ENCODE data around the gene PVRIG.
"Not testable (repeated sequence)": the region's sequence is repeated elsewhere in the genome, so short reads cannot be mapped to it uniquely, and the experiment has no call there.

Gene PVRIG

DNA sequence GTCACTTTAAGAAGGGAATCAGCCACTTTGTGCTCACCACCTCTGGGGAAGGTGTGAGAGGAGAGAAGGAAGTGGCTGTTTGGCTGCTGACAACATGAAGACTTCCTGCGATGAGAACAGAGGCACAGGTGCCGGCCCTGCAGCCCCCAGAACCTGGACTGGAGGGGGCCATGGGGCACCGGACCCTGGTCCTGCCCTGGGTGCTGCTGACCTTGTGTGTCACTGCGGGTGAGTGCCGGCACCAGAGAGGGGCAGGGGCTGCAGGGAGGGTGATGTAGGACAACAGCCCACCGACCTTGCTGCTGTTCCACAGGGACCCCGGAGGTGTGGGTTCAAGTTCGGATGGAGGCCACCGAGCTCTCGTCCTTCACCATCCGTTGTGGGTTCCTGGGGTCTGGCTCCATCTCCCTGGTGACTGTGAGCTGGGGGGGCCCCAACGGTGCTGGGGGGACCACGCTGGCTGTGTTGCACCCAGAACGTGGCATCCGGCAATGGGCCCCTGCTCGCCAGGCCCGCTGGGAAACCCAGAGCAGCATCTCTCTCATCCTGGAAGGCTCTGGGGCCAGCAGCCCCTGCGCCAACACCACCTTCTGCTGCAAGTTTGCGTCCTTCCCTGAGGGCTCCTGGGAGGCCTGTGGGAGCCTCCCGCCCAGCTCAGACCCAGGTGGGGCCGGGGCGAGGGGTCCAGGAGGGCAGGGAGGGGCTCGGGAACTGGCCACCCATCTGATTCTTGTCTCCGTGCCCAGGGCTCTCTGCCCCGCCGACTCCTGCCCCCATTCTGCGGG, at the start of gene PVRIG:
Gene PVRIG (plus strand): TSS at position 149 of the 785 bp plus-strand sequence. CDS start 22 bp downstream, at position 171.
- H3K27ac Mint-ChIP-seq; H3K27me3 Mint-ChIP-seq; H3K4me3 Mint-ChIP-seq; intact Hi-C loops (cut with micrococcal nuclease); H3K9me3 Mint-ChIP-seq: not testable (repeated sequence)
- Mint-ChIP-seq H3K36me3 (ENCODE audit: low read depth) (peaks cover 16% of the 10 kb centered on the region), H3K4me1 (ENCODE audit: low read depth) (peaks cover 12% of the 10 kb centered on the region)

DNA sequence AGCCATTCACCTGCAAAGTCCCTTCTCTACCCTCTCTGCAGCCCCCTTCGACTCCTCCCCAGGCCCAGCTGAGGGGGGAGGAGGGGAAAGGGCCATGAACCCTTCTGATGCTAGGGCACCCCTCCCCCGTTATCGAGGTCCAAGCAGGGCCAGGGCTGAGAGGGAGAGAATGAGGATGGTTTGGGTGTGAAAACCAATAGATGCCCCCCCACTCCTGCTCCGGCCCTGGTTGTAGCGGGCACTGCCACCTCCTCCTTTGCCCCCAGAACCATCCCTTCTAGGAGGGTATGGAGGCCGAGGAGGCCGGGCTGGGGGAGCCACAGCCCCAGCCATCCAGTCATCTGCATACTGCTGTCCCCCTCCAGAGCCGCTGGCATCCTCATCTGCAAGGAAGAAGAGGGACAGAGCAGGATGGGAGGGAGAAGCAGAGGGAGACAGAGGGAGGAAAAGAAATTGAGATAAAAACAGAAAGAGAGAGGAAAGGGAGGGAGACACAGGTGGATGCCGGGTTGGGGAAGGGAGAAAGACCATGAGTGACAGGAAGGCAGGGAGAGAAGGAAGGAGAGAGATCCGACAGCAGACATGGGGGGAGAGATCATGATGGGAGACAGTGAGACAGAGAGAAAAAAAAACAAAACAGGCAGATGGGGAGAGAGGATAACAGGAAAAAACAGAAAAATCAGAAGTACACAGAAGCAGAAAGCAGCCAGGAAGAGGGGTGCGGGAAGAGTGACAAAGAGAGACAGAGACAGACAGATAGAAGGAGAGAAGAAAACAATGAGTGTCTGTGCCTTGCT, 49.5 kb upstream of the PVRIG start:
- H3K4me1 Mint-ChIP-seq (ENCODE audit: low read depth) = peaks cover 39% of the 10 kb centered on the region
- H3K9me3 Mint-ChIP-seq = no peaks in the 10 kb centered on the region
- H3K4me3 Mint-ChIP-seq = no peak overlapping the region
- H3K27me3 Mint-ChIP-seq = peaks cover 83% of the 10 kb centered on the region
- H3K36me3 Mint-ChIP-seq (ENCODE audit: low read depth) = no peaks in the 10 kb centered on the region
- no peak overlapping the region for H3K27ac Mint-ChIP-seq
- intact Hi-C loops (cut with micrococcal nuclease) = no loop called here

DNA sequence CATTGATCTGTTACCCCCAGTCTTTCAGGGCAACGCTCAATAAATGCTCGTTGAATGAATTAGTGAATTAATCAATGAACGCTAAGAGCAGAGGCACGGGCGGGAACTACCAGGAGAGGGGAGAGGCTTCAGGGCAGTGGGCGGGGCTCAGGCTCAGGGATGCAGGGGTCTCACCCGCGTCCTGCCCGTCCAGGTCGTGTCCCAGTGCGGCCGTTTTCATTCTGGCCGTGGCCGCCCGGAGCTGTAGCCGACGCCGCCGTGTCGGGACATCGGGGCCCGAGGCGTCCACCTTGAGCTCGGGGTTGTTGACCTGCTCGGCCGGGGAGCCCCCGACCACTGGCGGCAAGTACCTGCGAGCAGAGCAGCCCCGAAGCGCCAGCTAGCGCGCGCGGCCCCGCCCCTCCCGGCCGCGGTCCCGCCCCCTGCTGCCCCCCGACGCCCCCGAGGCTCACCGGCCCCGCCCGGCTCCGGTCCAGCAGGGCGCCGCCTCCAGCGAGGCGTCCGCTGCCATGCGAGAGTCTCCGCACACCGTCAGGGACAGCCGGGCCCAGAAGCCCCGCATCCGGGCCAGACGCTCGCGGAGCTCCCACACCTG, 48.6 kb upstream of the PVRIG start:
- Mint-ChIP-seq H3K27me3 (peaks cover 82% of the 10 kb centered on the region), H3K27ac (no peak overlapping the region), H3K4me3 (no peak overlapping the region), H3K36me3 (ENCODE audit: low read depth) (no peaks in the 10 kb centered on the region), H3K4me1 (ENCODE audit: low read depth) (peaks cover 39% of the 10 kb centered on the region), H3K9me3 (no peaks in the 10 kb centered on the region)
- intact Hi-C loops (cut with micrococcal nuclease) = no loop called here

DNA sequence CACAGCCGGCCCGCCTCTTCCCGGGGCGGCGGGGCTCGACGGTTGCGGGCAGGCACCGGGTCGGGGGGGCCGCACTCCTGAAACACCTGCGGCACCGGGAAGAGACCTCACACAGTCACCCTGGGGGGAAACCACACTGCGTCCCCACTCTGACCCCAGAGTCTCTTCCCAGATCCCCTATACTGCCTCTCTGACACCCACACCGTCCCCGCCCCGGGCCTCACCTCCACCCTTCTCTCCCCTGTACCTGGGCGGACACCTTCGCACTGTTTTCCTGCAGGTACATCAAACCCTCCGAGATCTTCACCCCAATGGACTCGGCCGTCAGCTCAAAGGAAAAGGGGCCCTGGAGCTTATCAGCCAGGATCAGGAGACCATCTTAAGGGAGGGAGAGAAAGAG, 47.9 kb upstream of the PVRIG start:
- Mint-ChIP-seq H3K36me3 (ENCODE audit: low read depth) (no peaks in the 10 kb centered on the region), H3K4me3 (peak overlapping the region; percentile 27), H3K27me3 (peaks cover 82% of the 10 kb centered on the region), H3K4me1 (ENCODE audit: low read depth) (peaks cover 39% of the 10 kb centered on the region), H3K27ac (no peak overlapping the region), H3K9me3 (no peaks in the 10 kb centered on the region)
- intact Hi-C loops (cut with micrococcal nuclease) = no loop called here

DNA sequence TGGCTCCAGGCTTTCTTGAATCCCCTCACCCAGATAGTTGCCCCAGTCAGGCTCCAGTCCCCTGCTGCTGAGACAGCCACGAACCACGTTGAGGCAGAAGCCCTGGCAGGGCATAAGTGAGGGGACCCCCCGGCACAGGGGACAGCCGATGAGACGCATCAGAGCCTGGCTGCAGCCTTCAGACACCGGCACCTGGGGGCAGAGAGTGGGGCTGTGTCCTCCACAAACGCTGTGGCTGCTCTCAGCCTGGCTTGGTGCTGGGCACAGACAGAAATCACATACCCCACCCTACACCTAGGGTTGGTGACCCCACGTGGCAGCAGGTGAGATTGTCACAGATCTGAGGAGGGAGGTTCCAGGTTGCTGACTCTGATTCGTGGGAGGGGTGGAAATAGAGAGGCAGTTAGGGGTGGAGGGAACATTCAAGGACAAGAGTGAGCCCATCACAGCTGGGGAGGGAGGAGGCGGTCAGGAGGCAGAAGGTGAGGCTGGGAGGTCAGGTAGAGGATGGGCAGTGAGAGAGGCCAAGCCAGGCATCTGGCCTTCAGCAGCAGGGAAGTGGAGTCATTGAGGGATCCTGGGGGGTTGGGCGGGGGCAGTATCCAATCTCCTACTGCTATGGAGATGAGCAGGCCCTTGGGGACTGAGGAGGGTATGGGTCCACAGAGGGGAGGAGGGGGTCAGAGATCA, 45.8 kb upstream of the PVRIG start:
- Mint-ChIP-seq H3K9me3 (no peaks in the 10 kb centered on the region), H3K4me3 (no peak overlapping the region), H3K27ac (no peak overlapping the region), H3K4me1 (ENCODE audit: low read depth) (peaks cover 28% of the 10 kb centered on the region), H3K36me3 (ENCODE audit: low read depth) (no peaks in the 10 kb centered on the region), H3K27me3 (peaks cover 74% of the 10 kb centered on the region)
- intact Hi-C loops (cut with micrococcal nuclease) = no loop called here

DNA sequence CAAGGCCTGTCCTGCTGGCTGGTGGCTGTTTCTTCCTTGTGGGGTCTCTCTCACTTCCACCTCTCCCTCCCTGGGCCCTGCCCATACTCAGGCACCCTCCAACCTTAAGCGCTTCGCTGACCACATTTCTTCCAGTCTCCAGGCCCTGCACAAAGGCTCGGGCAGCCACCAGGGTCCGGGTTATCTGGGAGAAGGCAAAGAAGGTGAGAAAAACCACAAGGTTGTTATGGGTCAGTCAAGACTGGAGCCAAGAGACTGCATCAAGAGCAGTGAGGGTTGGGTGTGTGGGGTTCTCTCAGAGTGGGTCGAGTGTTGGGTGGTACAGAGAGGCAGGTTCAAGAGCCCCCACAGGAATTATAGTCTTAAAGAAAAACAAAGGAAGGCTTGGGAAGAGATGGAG, 45.2 kb upstream of the PVRIG start:
- no peaks in the 10 kb centered on the region for H3K36me3 Mint-ChIP-seq (ENCODE audit: low read depth)
- intact Hi-C loops (cut with micrococcal nuclease) = no loop called here
- no peak overlapping the region for H3K4me3 Mint-ChIP-seq
- no peaks in the 10 kb centered on the region for H3K9me3 Mint-ChIP-seq
- H3K4me1 Mint-ChIP-seq (ENCODE audit: low read depth) = peaks cover 28% of the 10 kb centered on the region
- H3K27ac Mint-ChIP-seq = no peak overlapping the region
- peaks cover 73% of the 10 kb centered on the region for H3K27me3 Mint-ChIP-seq

DNA sequence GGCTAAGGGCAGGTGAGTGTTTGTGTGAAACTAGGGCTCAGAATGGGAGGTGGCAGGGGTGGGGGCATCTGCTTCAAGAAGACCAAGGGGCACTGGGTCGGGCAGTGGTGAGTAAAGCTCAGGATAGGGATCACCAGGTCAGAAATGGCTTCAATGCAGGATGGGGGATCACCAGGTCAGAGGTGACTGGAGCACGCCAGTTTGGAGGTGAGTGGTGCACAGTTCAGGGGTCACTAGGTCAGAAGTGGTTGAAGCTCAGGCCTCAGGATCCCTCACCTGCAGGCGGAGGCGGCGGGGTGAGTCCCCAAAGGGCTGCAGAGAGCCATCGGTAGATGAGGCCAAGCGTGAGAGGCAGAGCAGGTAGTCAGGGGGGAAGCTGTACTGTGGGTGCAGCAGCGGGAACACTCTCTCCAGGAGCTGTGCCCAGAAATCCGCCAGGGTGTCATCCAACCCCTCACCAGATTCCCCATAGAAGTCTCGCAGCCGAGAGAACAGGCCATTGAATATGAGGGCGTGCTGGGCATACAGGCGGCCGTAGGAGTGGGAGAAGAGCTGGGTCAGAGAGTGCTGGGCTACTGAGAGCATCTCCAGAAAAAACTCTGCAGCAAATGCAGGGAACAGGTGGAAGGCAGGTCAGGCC, 44.3 kb upstream of the PVRIG start:
- peaks cover 72% of the 10 kb centered on the region for H3K27me3 Mint-ChIP-seq
- no peak overlapping the region for H3K4me3 Mint-ChIP-seq
- intact Hi-C loops (cut with micrococcal nuclease) = no loop called here
- H3K9me3 Mint-ChIP-seq = no peaks in the 10 kb centered on the region
- no peaks in the 10 kb centered on the region for H3K36me3 Mint-ChIP-seq (ENCODE audit: low read depth)
- no peak overlapping the region for H3K27ac Mint-ChIP-seq
- H3K4me1 Mint-ChIP-seq (ENCODE audit: low read depth) = peaks cover 29% of the 10 kb centered on the region

DNA sequence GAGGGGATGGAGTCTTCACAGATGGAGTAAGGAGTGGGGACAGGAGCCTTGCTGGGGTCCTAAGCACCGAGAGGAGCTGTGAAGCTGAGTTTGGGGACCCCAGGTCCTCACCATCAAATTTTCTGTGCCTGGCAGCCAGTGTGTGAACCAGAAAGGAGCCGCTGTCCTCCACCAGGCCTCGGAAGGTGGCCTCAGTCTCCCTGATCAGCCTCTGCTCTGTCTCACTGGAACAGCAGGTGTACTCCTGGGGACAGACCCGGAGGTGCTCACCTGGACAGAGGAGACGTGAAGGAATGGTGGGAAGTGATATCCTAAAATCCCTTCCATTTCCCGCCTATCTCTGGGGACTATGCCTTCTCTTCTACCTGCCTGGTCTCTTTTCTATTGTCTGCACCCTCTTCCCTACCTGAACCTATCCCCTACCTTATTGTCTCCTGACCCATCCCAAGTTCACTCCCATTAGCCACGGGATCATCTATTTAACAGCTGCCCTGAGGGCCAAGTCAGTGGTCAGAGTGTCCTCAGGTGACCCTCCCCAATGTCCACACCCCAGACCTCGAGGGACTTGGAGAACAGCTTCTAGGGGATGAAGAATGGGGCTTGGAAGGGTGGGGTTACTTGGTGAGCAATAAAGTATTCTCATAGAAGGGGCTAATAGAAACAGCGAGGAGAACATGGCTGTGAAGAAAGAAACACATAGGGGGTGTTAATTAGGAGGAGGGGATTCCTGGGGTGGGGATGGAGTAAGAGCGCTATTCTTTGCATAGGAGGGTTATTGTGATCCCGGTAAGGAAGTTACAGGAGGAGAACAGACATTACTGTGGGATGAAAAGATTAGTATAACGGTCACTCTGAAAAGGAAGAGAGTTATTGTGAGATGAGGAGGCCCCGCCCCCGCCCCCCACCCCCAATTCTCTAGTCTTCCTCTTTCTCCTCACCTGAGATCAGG, 43.4 kb upstream of the PVRIG start:
- H3K36me3 Mint-ChIP-seq (ENCODE audit: low read depth) = no peaks in the 10 kb centered on the region
- H3K4me3 Mint-ChIP-seq = peak overlapping the region; percentile 68
- no peaks in the 10 kb centered on the region for H3K9me3 Mint-ChIP-seq
- no peak overlapping the region for H3K27ac Mint-ChIP-seq
- peaks cover 72% of the 10 kb centered on the region for H3K27me3 Mint-ChIP-seq
- peaks cover 31% of the 10 kb centered on the region for H3K4me1 Mint-ChIP-seq (ENCODE audit: low read depth)
- intact Hi-C loops (cut with micrococcal nuclease) = loop anchor here (1.0 kb wide), 1 partner anchor 28 kb away; the partner anchor contains the start of gene LAMTOR4

DNA sequence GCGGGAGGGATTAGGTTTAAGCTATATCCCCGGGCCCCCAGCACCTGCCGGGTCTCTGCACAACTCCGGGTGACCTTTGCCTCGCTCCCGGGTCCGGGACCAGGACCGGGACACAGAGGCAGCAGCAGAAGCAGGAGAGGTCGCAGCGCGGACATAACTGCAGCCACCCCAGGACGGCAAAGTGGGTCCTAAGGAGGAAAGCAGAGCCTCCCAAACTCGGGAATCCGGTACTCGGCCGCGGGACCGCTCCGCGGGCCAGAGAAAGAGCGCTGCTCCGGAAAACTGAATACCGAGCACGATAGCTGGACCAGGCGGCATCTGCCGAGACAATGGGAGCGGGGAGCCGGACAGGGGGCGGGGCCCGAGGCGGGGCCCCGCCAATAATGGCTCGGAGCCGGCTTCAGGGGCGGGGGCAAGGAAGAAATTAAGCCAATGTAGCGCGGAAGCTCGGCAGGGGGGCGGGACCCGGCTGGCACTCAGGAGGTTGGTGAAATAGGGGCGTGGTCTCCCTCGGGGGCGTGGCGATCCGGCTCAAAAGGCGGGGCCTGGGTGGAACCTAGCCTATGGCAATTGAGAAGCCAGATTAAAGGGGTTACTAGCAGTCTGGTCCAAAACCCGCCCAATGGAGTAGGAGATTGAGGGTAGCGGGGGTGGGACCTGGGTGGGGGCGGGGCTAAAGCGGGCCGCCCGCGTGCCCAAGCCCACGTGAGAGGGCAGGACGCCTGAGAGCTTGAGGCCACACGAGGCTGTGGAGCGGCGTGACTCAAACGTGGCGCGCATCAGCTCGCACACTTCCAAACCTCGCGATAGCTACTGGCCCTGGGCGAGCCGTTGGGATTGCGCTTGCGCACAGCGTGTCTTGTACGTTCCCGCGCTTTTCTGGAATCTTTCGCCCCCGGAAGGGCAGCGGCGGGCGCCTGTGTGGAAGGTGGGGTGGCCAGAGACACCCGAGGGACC, 42.4 kb upstream of the PVRIG start, which contains the start of the genes GPC2 and STAG3:
Gene GPC2 (minus strand): TSS at position 337 of the 957 bp plus-strand sequence. CDS start 182 bp downstream, at position 155.
Gene STAG3 (plus strand): TSS at position 874 of the 957 bp plus-strand sequence. CDS start 2,639 bp downstream, outside the sequence.
- Mint-ChIP-seq H3K4me3 (peak within 1 kb of the TSS; percentile 68), H3K27ac (peak within 1 kb of the TSS; percentile 60), H3K36me3 (ENCODE audit: low read depth) (no peaks in the 10 kb centered on the region), H3K4me1 (ENCODE audit: low read depth) (peaks cover 26% of the 10 kb centered on the region), H3K9me3 (no peaks in the 10 kb centered on the region), H3K27me3 (peaks cover 74% of the 10 kb centered on the region)
- intact Hi-C loops (cut with micrococcal nuclease) = loop anchor here (1.0 kb wide), 1 partner anchor 29 kb away; the partner anchor contains the start of gene LAMTOR4

DNA sequence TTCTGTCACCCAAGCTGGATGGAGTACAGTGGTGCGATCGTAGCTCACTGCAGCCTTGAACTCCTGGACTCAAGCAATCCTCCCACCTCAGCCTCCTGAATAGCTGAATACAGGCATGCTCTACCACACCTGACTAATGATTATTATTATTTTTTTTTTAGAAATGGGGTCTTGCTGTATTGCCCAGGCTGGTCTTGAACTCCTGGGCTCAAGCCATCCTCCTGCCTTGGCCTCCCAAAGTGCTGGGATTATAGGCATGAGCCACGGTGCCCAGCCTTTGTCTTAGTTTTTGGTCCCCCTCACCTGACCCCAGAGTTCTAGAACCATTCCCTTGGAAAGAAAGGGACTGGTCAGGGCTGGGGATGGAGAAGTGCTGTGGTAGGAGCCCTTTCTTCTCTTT, 39.7 kb upstream of the PVRIG start:
- Mint-ChIP-seq H3K4me1 (ENCODE audit: low read depth) (peaks cover 26% of the 10 kb centered on the region), H3K27me3 (peaks cover 58% of the 10 kb centered on the region)
- intact Hi-C loops (cut with micrococcal nuclease); H3K36me3 Mint-ChIP-seq (ENCODE audit: low read depth); H3K9me3 Mint-ChIP-seq; H3K4me3 Mint-ChIP-seq; H3K27ac Mint-ChIP-seq: not testable (repeated sequence)

DNA sequence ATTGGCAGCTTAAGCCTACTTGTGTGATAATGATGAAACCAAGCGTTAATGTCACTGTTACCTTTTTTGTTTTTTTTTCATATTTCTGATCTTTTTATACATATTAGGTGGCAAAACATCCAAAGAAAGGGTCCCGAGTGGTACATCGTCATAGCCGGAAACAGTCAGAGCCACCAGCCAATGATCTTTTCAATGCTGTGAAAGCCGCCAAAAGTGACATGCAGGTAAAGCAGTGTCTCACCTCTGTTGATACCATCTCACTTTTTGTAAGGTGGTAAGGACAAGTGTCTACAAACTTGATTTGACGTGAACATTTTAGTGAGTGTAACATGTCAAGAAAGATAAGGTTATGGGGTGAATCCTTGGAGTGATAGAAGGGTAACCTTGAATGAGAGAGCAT, 37.1 kb upstream of the PVRIG start:
- H3K27ac Mint-ChIP-seq; H3K4me3 Mint-ChIP-seq; H3K9me3 Mint-ChIP-seq; intact Hi-C loops (cut with micrococcal nuclease); H3K36me3 Mint-ChIP-seq (ENCODE audit: low read depth): not testable (repeated sequence)
- Mint-ChIP-seq H3K4me1 (ENCODE audit: low read depth) (peaks cover 11% of the 10 kb centered on the region), H3K27me3 (peaks cover 39% of the 10 kb centered on the region)

Measured in dendritic cell treated with granulocyte-macrophage colony-stimulating factor and Interleukin-4, amounts not matched to agents 40 ng/mL and 50 ng/mL, for 4 days (primary cell).